AG04449 (cell line): Measurements from ENCODE around the gene DHX38.

Experiments used
- CTCF ChIA-PET: fragments of 350-600 bp; formaldehyde crosslinking; extraction: SDS; loops from one replicate; lab custom pipeline; 2021; ENCODE audit warnings: antibody characterized with exemption; lab: Yijun Ruan, JAX
- POLR2A ChIA-PET: fragments of 400-600, 350-600 bp; formaldehyde crosslinking; extraction: SDS; loops from one replicate; lab custom pipeline; 2020; ENCODE audit warnings: antibody characterized with exemption, inconsistent platforms; lab: Yijun Ruan, JAX
- DNase-seq: peaks from one replicate; pipeline ENCODE4 v3.0.0-alpha.2; 2010; ENCODE audit warnings: low read depth, low spot score
- H3K4me3 ChIP-seq: 2 replicates; pipeline ENCODE4 v1.5.1; 2011; ENCODE audit warnings: low read depth, mild to moderate bottlenecking, control low read depth, low read length
- TF ChIP-seq, protein P1 (sequence below): IDR thresholded peaks from one replicate; pipeline ENCODE4 v1.5.1; 2011; ENCODE audit warnings: mild to moderate bottlenecking, moderate library complexity, low read length, control low read depth, inconsistent platforms; ENCODE audit not compliant: insufficient read depth; ENCODE audit errors: missing control alignments

DHX38 gene

DNA sequence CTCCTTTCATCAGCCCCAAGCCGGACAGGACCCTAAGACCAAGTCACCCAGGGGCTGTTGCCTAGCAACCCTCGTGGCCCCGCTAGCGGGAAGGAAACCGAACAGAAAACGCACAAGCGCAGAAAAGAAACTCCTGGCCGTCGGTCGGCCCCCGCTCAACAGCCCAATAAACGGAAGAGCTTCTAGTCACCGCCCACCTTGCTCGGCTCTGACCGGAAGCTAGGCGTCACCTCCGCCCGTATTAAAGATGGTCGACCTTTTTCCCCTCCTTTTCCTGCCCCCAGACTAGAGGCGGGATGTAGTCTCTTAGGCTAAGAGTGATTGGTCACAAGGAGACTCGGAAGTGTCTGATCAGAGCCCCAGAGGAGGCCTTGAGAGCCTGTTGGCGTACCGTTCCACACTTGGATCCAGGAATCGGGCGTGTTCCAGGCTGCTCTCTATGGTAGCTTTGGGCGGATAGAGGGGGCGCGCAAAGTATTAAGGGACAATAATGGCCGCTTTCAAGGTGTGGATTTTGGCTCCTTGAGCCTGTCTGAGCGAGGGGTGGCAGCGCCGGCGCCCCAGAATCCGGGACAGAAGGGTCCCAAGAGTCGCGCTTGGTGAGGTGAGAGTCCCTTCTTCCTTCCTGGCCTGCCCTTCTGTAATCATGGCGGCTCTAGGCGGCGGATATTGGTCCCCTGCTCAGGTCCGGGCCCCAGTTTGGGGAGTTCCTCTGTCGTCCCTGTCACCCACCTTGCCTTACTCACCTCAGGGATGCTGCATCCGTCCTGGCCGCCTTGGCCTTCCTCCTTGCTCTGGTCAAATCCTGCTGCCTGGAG, at the start of gene DHX38, which contains the start of gene TXNL4B:
DHX38 (plus strand) TSS at position 400 of the 818 bp plus-strand sequence. CDS start 2,311 bp downstream, outside the sequence.
TXNL4B (minus strand) TSS at position 173 of the 818 bp plus-strand sequence. CDS start 2,871 bp downstream, outside the sequence.
- ChIA-PET CTCF (interaction anchor here (1.1 to 2.8 kb wide), 3 partner anchors 27 to 43 kb away, joined by 3 to 15 read pairs (median 6); no protein-coding TSS in a partner anchor), POLR2A (interaction anchor here (0.5 to 1.0 kb wide), 7 partner anchors 9 to 439 kb away, joined by 3 to 4 read pairs (median 3); partner anchors contain the start of gene AP1G1)
- DNase-seq = peak; percentile 95
- peak within 1 kb of the TSS; percentile 100 for H3K4me3 ChIP-seq
- TF ChIP-seq, protein P1, sequence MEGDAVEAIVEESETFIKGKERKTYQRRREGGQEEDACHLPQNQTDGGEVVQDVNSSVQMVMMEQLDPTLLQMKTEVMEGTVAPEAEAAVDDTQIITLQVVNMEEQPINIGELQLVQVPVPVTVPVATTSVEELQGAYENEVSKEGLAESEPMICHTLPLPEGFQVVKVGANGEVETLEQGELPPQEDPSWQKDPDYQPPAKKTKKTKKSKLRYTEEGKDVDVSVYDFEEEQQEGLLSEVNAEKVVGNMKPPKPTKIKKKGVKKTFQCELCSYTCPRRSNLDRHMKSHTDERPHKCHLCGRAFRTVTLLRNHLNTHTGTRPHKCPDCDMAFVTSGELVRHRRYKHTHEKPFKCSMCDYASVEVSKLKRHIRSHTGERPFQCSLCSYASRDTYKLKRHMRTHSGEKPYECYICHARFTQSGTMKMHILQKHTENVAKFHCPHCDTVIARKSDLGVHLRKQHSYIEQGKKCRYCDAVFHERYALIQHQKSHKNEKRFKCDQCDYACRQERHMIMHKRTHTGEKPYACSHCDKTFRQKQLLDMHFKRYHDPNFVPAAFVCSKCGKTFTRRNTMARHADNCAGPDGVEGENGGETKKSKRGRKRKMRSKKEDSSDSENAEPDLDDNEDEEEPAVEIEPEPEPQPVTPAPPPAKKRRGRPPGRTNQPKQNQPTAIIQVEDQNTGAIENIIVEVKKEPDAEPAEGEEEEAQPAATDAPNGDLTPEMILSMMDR = no peak

DNA sequence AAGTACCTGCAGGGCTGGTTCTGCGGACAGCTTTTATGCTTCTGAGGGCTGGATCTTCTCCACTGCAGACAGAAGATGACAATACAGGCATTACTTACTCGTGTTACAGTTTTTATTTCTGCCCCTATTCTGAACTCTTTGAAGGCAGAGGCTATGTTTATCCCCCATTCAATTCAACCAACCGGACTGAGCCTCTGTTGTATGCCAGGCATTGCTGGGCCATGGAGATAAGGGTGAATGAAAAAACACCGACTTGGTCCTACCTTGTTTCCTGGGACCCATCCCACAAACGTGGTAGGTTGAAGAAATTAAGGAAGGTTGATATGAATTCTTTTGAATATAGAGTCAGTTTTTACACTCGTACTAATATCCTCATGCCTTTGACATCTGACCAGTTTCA, 49.4 kb upstream of the DHX38 start:
- TF ChIP-seq, protein P1 = no peak

DNA sequence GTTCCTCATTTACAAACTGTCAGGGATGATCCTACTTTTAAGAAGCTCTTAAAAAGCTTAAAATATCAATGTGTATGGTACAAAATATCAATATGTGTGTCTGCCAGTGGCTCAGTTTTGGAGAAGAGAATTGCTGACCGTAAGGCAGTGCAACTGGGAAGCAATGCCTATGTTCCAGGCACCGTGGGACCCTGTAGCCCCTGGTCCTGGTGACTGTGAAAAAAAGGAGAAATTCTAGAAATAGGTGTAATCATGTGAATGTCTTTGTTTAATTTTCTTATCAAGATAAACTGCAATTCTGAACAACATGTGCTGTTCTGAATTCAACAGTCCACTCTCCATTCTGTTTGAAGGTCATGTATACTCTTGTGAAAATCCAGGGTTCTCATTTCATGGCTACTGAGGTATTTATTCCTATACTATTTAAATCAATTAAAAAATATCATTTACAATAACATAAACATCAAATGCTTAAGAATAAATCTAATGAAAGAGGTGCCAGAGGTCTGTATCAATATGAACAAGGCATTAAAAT, 48.8 kb upstream of the DHX38 start:
- POLR2A ChIA-PET = no interaction called here

More for the DNA sequence above, 49.4 kb upstream of the DHX38 start:
- ChIA-PET POLR2A (no interaction called here), CTCF (no interaction called here)
- DNase-seq = no peak
- no peak overlapping the region for H3K4me3 ChIP-seq

DNA sequence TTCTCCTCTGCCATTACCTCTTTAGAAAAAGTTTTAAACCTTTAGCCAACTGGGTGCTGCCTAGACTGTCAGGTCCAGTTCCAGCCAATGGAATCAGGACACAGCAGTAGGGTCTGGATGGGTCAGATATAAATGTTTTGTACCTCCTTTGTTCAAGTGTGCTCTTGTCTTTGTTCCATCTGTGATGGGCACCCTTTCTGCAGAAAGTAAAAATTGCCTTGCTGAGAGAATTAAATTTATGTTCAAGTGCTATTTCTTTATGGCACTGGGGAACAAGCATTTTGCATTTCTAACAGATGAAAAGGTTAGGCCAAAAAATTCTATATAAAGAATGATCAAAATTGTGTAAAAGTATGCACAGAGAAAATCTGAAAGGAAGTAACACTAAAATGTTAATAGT, 44.5 kb upstream of the DHX38 start:
- CTCF ChIA-PET = no interaction called here
- POLR2A ChIA-PET = no interaction called here
- no peak for DNase-seq
- TF ChIP-seq, protein P1 = no peak
- no peak overlapping the region for H3K4me3 ChIP-seq

More for the DNA sequence above, 48.8 kb upstream of the DHX38 start:
- CTCF ChIA-PET = no interaction called here
- no peak for DNase-seq
- no peak overlapping the region for H3K4me3 ChIP-seq
- TF ChIP-seq, protein P1 = no peak

DNA sequence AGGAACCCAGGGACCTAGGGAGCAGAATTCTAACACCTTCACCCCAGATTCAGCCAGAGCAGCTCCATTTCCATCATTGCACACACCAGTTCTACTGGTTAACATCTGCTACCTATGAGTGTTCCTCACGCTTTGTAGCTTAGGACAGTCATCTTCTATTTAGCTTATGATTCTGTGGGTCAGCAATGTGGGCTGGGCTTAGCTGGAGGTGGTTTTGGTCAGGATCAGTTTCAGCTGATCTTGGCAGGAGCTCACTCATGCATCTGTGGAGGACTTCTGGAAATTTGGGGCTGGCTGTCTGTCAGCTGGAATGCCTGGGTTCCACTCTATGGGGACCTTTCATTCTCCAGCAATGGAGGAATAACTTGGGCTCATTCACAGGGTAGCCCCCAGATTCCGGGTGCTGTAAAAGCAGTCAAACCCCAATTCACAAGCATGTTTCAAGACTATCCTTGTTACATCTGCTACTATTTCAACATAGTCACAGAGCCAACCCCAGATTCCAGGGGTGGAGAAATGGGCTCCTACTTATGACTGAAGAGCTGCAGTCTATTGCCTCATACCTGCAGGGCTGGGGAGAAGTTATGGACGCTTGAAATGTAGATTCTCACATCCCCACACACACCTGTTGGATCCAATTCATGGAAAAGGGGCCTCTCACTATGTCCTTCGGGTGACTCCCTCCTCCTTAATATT, 42.7 kb upstream of the DHX38 start:
- DNase-seq = no peak
- POLR2A ChIA-PET = interaction anchor here (1.4 kb wide), 1 partner anchor 43 kb away, joined by 3 read pairs; the partner anchor contains the start of genes DHX38 and TXNL4B
- CTCF ChIA-PET = interaction anchor here (0.9 to 1.7 kb wide), 2 partner anchors 16 to 42 kb away, joined by 3 to 6 read pairs; no protein-coding TSS in a partner anchor
- no peak overlapping the region for H3K4me3 ChIP-seq
- TF ChIP-seq, protein P1 = no peak
